ENCODE measurements around the gene ATP6AP1.

The ATP6AP1 gene

DNA sequence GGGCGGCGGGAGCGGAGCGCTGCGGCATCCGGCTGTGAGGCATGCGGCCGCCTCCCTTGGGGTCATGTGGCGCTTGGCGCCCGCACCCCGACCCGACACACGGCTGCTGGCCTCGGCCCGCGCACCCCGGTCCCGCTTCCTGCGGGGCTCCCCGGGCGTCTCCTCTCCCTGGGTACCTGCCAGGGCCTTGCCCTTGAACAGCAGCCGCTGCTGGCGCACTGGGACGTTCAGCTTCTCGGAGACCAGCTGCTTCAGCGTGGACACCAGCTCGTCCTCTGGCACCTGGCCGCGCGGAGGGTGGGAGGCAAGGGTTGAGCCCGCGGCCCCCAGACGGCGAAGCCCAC lies 57.5 kb downstream of the ATP6AP1 start:
- ChIA-PET CTCF (no interaction called here), POLR2A (interaction anchor here (1.0 to 1.4 kb wide), 4 partner anchors 41 to 74 kb away, joined by 3 to 7 read pairs (median 5); no protein-coding TSS in a partner anchor)
- TF ChIP-seq ARNT (IDR thresholded peaks at IDR 0.05) (no peak), ELF4 (IDR thresholded peaks at IDR 0.05) (no peak), BHLHE40 (IDR thresholded peaks at IDR 0.05; ENCODE audit: borderline replicate concordance) (no peak), FOXA1 (IDR thresholded peaks at IDR 0.05) (no peak), NFRKB (IDR thresholded peaks at IDR 0.05) (no peak), ZNF384 (IDR thresholded peaks at IDR 0.05) (no peak), HDGF (IDR thresholded peaks at IDR 0.05; ENCODE audit: borderline replicate concordance) (no peak), FOXK2 (IDR thresholded peaks at IDR 0.05) (no peak)
- no peak for DNase-seq (ENCODE audit: extremely low spot score)

All from HEK293T (cell line).